Measurements from ENCODE around the gene EVX2. TPM values are rescaled to one million over a fixed set of nuclear protein-coding genes. Genes with fewer than 3 reads are reported as not detected.
A peak's percentile ranks its signal among the peaks of the same experiment; 100 is the strongest.

EVX2 gene
- total RNA-seq, 1 donor from 2014 or later: 1.2 TPM

DNA sequence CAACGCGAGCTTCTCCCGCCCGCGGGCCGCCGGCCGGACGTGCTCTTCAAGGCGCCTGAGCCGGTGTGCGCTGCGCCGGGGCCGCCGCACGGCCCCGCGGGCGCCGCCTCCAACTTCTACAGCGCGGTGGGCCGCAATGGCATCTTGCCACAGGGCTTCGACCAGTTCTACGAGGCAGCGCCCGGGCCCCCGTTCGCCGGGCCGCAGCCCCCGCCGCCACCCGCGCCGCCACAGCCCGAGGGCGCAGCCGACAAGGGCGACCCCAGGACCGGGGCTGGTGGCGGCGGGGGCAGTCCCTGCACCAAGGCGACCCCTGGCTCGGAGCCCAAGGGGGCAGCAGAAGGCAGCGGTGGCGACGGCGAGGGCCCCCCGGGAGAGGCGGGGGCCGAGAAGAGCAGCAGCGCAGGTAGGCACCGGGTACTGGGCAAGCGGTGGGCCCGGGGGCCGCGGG, 24.0 kb upstream of the EVX2 start:
- DNase-seq (ENCODE audit: low spot score): no peak

- DNase-seq (ENCODE audit: low spot score): no peak
Observed at GRCh38 chr2:176106581-176107539, 23.1 kb upstream of the EVX2 start, which contains the start of gene HOXD11. Gene HOXD11 (plus strand): TSS chr2:176107280. CDS start chr2:176107356, 76 bp downstream.

DNA sequence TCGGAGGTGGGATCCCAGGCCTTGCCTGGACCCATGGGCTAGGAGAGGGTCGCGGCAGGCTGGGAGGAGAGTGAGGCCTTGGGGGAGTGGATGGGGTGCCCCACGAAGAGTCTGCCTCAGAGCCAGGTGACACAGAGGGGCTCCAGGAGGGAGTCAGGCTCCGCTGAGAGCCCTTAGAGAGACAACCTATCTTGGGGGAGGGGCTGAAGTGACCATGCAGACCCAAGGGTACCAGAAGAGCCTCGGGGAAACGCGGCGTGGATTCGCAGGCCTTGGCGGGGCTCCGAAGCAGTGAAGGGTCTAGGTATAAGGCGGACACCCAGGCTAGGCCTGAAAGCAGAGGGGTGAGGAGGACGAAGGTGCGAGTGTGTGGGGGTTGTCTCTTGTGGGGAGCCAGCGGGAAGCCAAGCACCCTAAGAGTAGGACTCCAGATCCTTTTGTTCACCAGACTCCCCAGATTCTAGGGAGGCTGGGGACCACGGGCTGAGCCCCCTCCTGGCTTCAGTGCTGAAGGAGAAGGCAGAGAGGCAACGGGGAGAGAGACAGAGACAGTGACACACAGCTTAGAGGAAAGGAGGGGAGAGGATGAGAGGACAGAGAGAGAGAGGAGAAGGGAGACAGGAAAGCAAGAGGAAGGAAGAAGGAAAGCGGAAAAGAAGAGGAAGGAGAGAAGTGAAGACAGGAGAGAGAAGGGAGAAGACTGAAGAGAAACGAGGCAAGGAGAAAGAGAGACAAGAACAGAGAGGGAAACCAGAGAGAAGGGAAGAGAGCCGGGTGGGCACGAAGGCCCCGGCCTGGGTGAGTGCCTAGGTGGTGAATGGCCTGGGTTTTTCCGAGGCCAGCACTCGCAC, 22.2 kb upstream of the EVX2 start:
- DNase-seq (ENCODE audit: low spot score): no peak

DNA sequence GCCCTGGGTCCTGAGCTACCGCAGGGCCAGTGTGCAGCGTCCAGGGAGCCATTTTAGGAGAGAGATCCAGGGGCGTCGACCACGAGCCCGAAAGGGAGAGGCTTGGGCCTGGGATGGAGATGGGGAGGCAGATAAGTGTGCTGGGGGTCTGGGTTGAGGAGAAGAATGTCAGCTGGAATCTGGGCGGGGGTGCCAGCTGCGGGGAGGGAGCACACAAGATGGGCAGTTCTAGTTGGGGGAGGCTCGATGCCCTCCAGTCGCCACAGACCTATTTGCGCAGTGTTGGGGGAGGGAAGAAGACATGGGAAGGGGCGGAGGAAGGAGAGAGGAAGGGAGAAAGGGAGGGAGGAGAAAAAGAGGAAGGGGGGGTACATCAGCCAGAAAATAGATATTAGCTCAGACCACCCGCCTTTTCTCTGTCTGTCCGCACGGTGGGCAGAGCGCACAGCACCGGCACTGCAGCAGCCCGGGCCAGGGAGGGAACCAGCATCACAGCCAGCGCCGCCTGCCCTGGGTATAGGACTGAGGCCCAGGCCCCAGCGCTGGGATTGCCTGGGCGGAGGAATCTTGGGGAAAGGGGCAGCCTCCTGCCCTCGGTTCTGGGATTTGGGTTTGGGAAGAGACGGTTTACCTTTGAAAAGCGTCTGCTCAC, 21.4 kb upstream of the EVX2 start:
- DNase-seq (ENCODE audit: low spot score): peak; percentile 73

DNA sequence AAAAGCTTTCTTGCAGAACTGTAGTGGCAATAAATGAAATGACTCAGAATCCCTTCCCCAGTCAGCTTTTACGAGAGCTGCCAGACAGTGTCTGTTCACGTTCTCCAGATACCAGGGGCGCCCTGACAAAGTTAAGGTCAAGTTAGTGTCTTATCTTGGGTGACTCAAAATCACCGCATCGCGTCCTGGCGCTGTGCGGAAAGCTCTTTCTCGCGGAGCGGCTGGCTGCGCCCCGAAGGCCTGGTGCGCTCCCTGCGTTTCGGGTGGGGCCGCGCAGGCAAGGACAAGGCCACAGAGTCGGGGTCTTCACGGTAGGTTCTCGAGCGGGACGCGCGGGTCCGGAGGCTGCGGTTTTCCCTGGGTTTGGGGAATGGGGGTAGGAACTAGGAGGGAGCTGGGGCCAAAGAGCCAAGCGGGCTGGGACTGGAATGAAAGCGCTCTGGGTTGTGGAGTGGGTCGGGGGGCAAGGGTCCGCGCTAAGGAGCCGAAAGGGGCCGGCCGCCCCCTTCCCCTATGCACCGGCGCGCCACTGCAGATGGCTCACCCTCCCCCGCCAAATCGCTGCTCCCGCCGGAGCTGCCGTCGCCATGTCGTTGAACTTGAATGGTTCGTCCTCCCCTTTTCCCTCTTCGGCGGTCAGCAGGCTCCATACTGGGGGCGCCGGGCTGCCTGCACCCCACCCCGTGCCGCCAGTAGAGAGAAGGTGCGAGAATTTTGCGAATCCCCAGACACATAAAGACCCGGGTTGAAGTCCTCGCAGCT, 20.7 kb upstream of the EVX2 start:
- peak; percentile 94 for DNase-seq (ENCODE audit: low spot score)

GRCh38 chr2:176103742-176104315, 20.1 kb upstream of the EVX2 start:
- DNase-seq (ENCODE audit: low spot score): peak; percentile 51

GRCh38 chr2:176103194-176103593, 19.4 kb upstream of the EVX2 start:
- peak; percentile 33 for DNase-seq (ENCODE audit: low spot score)

GRCh38 chr2:176102309-176102866, 18.6 kb upstream of the EVX2 start:
- no peak for DNase-seq (ENCODE audit: low spot score)

- no peak for DNase-seq (ENCODE audit: low spot score)
Observed at GRCh38 chr2:176101842-176102241, 18.1 kb upstream of the EVX2 start.

DNA sequence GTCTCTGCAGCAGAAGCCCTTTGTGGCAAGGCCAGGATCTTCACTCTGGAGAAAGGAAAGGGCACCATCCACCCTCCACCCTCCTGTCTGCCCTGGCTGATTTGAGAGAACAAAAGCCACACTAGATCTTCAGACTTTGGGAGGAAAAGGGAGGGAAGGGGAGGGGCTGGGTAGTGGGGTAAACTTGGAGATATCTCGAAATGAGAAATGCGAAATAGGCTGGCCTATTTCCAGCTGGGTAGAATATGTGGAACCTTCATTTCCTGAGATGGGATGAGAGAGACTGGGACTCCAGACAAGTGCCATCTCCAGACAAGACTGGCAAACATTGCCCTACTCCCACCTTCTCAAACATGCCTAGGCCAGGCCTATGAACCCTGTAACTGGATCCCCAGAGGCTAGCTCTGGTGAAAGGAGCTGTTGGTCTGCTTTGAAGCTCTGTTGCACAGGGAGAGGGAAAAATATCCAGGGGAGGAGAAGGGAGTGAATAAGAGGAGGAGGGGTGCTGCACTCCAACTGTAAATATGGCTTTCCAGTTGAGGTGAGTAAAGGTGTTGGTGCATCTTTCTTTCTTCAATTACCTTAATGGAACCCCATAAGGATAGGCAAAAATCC, 17.6 kb upstream of the EVX2 start:
- DNase-seq (ENCODE audit: low spot score): no peak

GRCh38 chr2:176100547-176101140, 16.9 kb upstream of the EVX2 start:
- no peak for DNase-seq (ENCODE audit: low spot score)

- no peak for DNase-seq (ENCODE audit: low spot score)
Observed at GRCh38 chr2:176099728-176100546, 16.2 kb upstream of the EVX2 start, which contains the start of gene HOXD12. Gene HOXD12 (plus strand): TSS chr2:176099795. CDS start chr2:176099802, 7 bp downstream.

DNA sequence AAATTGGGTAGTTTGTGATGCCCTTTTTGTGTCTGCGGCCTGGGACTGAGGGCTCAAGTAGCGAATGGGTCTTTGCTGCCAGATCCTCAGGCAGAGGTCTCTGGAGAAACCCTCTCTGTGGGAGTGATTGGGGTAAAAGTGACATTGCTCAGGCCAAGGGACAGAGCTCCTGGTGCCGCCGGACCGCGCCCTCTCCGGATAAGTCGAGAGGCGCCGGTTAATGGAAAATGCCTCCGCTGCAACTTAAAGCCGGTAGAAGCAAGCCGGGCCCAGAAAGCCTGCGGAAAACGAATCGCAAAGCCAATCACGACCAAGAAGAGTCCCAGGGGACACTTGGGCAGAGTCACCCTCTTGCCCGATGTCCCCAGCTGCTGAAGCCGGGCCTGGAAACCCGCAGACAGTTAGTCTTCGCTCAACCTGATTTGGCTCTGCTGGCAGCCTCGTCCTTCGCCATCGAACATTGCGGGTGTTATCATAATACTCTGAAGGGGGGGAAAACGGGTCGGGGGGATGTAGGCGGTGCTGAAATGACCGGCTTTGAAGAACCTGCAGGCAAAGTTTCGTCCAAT, 15.5 kb upstream of the EVX2 start:
- DNase-seq (ENCODE audit: low spot score): no peak

DNA sequence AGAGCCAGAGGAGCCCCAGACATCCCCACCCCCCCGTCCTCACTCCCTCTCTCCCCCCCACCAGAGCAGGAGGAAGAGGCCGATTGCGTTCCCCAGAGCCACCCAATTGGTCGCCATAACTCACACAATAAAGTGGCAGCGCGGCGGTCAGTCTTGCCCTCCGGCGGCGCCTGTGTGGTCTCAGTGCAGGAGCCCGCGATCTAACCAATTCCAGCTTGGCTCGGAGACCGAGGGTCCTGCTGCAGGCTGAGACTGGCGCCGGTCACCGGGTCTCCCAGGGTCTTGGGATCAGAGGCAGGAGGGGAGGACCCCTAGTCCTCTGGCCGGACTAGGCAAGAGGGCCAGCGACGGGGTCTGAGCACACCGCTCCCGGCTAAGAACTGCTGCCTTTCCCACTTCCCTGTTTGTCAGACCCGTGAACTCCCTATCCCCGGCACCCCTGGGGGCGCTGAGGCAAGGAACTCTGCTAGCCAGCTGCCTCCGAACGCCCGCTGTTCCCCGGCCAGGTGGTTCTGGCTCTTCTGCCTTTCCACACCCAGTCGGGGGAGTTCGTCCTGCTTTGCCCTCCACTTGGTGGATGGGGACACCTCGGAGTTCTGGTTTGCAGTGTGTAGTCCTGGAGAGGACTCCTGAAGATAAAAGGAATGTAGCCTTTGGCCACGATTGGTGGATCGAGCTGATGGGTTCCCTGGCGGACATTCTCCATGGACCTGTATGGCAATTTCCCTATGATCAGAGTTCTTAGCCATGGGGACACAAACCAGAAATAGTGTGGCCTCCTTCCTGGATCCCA, 14.8 kb upstream of the EVX2 start:
- DNase-seq (ENCODE audit: low spot score): no peak

DNA sequence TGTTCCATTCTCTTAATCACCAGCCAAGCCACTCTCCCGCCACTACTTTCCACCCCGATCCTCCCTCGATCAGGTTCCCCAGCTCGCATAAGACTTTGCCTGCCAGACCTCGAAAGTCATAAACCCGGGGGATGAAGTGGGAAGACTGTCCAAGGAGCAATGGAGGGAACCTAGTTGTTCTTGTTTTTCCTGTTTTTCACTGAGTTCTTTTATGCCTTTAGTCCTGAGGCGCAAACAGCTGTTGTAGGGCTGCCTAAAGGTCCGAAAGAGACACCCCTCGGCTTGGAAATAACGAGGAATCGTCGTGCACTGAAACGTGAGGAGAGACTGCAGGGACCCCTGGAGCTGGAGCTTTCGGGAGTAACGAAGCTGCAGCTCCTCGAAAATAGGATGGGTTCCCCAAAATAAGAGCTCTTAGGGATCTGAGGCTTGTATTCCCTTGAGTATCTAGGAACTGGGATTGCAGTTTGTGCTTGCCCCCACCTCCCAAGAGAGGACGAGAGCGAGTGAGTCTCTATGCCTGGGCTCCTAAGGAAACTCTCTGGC, 14.1 kb upstream of the EVX2 start:
- no peak for DNase-seq (ENCODE audit: low spot score)

DNA sequence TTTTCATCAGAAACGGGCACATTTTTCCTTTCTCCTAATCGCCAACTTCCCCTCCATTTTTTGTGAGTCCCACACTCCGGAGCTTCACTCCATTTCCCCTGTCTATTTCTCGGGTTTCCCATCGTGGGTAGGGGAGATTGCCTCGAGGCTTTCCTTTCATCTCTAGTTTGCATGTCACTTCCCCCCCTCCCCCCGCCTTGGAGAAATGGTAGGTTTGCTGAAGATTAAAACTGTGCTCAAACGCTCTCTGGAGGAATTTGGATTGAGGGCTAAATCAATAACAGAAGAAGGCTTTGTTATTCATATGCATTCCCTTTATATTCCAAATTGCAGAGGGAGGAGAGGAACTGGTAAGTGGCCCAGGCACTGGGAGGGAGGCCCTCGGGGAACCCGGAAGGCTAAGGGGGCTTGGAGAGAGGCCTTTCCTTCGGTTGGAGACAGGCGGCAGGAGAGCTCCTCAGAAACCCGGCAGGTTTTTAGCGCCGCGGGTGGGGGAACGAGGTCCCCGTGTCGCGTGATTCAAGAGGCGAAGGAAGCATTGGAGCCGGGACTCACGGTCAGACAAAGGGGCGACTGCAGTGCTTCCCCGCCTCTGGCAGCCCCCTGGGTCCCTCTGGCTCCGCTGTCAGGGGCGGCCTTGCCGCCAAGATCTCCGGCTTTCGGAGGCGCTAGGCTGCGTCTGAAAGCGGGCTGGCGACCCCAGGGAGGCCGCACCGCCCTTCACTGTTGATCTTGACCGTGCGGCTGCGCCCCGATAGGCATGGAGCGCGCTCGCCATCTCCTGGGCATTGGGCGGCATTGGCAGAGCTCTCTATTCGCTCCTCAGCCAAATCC, 13.4 kb upstream of the EVX2 start:
- DNase-seq (ENCODE audit: low spot score): peak; percentile 84
